Measurements from ENCODE around the gene PIP4K2C. TPM values are rescaled to one million over a fixed set of nuclear protein-coding genes. Genes with fewer than 3 reads are reported as not detected.
"Not testable (repeated sequence)": the region's sequence is repeated elsewhere in the genome, so short reads cannot be mapped to it uniquely, and the experiment has no call there.

Gene PIP4K2C
- total RNA-seq, 1 donor from 2014 or later: 11.9 TPM

GRCh38 chr12:57626921-57627445 lies 36.0 kb downstream of the PIP4K2C start:
- ATAC-seq (no peak), DNase-seq (no peak)
- intact Hi-C loops (cut with micrococcal nuclease): no loop called here

DNA sequence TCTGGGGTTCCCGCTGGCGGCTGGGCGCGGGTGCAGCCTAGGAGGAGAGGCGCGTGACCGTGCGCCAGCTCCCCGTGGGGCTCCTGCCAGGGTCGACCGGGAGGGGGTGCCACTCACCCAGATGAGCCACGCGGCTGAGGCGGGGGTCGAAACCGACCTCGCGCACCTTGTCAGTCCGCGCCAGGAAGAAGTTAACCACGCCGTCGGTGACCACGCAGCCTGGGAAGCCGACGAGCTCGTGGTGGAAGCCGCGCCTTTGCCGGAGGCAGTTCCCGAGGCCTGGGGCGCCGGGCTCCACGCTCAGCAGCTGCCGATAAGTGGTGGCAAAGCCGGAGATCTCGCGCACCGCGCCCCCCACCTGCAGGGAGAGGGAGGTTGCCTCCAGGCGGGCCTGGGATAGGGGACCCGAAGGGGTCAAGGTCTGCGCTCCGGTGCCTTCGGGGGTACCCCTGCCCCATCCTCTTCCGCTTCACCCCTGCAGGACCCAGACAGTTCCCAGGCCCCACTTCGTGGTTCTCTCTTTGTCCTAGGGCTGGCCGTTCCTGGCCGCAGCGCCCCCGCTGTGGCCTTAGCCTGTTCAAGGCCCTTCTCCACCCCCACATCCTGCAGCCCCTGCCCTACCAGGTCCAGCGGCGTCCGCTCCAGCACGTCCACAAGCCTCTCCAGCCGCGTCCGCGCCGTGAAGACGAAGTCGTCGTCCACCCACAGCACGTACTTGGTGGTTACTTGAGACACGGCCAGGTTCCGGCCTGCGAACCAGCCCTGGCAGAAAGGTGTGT lies 36.7 kb downstream of the PIP4K2C start:
- DNase-seq: no peak

GRCh38 chr12:57628280-57629191 lies 37.5 kb downstream of the PIP4K2C start:
- intact Hi-C loops (cut with micrococcal nuclease): no loop called here
- no peak for ATAC-seq
- no peak for DNase-seq

More for the DNA sequence above, 36.7 kb downstream of the PIP4K2C start:
- ATAC-seq: no peak
- intact Hi-C loops (cut with micrococcal nuclease): no loop called here

DNA sequence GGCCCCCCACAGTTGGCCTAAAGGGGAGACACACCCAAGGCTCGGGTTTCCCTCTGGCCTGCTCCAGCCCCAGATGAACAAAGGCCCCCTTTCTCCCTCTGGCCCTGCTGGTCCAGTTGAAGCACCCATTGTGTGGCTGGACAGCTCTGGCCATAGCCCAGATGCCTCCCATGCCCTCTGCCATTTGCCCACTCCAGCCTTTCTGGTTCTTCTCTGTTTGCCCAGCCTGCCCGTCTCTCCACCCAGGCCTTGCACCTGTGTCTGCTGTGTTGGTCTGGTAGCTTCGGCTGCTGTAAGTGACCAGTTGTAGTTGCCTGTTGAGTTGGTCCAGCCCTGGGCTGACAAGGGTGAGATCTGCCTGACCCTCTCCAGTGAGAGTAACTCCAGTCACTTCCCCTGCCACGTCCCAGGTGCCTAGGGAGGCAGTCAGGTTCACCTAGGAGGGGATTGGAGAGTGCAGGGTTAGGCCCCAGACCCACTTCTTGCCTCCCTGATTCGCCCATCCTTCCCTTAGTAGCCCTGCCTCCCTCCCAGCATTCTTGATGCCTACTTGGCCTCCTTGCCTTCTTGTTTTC lies 39.0 kb downstream of the PIP4K2C start:
- intact Hi-C loops (cut with micrococcal nuclease): no loop called here
- ATAC-seq (no peak), DNase-seq (no peak)

GRCh38 chr12:57630891-57631433 lies 40.0 kb downstream of the PIP4K2C start:
- no peak for DNase-seq
- ATAC-seq: no peak
- intact Hi-C loops (cut with micrococcal nuclease): no loop called here

- ATAC-seq: no peak
- DNase-seq: no peak
- intact Hi-C loops (cut with micrococcal nuclease): no loop called here
Observed at GRCh38 chr12:57631566-57632072, 40.6 kb downstream of the PIP4K2C start.

DNA sequence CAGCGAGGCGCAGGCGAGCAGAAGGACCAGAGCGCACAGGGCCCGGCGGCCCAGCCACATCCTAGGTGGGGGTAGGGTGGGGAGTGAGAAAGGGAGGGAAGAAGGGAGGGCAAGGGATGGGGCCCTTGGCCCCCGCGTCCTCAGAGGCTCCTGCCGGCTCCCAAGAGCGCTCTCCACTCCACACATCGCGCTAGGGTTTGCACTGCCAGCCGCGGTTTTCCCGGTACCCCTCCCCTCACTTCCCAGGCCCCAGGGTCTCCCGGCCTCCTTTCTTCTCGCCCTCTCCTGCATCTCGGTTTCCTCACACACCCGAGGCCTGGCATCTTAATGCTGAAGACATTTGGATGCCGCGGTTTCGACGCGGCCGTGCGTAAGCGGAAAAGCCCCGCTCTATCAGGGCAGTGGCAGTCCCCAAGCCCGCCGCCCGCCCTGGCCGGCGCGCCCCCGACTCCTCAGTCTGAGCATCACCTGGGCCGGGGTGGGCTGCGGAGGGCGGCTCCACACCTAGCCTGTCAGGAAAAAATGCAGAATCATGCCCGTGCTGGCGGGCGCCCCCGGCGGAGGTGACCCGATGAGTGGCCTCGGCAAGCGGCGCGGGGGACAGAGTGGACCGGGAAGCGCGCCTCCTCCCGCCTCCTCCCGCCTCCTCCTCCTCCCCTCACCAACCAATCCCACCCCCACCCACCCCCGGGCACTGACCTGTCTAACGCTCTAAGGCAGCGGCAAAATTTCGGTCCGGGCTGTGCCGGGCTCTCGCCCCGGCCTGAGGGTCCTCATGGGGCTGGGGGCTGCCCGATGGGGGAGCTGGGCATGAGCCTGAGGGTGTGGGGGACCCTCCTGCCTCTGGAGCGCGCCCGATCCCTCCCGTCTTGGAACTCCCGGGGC lies 41.3 kb downstream of the PIP4K2C start:
- intact Hi-C loops (cut with micrococcal nuclease): no loop called here
- DNase-seq: no peak
- peak; percentile 56 for ATAC-seq

DNA sequence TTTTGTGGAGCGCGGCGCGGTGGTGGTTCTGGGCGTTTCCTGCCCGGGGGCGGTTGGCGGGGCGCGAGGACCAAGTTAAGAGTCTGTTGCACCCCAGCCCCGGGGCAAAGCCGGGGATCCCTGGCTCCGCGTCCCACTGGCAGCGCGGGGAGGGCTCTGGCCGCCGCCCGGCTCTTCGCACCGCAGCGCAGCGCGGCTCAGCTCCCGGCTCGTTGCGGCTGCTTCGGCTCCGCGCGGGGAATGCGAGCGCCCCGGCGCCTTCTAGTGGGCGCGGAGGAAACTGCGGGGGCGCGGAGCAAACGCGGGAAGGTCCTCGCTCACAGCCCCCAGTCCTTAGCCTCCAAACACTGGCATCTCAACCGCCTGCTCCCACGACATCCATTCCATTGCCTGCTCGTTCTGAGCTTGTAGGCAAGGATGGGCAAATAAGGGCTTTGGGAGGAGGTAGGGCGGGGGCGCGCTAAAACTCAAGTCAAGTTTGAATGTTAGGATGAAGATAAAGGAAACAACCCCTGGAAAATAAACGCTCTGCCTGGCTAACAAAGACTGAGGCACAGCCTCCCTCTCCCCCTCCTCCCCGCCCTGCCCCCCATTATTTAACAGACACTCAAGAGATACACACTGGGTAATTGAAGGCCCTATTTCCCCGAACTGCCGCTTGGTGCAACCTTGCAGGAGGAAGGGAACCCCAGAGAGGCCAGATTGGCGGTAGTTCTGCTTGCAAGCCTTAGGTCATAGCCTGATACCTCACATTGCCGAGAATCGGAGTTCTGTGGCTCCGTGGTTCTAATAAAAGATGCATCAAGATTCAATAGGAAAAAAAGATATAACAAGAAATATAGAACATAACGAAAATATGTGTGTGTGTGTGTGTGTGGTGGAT lies 42.2 kb downstream of the PIP4K2C start, which contains the start of gene B4GALNT1:
Gene B4GALNT1, minus strand, starts transcription at position 244 of the 883 bp plus-strand sequence. CDS start 1,069 bp downstream, outside the sequence.
- peak; percentile 79 for DNase-seq
- ATAC-seq: peak; percentile 94
- intact Hi-C loops (cut with micrococcal nuclease): no loop called here

DNA sequence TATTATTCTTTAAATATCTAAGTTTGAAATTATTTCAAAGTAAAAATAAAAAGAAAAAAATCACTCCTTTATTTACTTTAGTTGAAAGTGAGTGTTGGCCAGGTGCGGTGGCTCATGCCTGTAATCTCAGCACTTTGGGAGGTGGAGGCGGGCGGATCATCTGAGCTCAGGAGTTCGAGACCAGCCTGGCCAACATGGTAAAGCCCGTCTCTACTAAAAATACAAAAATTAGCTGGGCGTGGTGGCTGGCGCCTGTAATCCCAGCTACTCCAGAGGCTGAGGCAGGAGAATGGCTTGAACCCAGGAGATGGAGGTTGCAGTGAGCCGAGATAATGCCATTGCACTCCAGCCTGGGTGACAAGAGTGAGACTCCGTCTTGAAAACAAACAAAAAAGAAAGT lies 45.7 kb downstream of the PIP4K2C start:
- DNase-seq: not testable (repeated sequence)

DNA sequence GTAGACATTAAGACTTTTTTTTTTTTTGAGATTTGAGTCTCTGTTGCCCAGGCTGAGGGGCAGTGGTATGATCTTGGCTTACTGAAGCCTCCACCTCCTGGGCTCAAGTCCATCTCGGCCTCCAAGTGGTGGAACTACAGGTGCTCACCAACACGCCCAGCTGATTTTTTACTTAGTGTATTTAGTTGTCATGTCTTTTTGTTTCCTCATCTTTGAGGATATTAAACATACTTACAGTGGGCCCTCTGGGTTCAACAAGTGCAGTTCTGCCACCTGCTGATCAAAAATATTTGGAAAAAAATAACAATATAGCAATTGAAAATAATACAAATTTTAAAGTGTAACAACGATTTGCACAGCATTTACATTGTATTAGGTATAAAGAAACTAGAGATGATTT lies 46.4 kb downstream of the PIP4K2C start:
- ATAC-seq (no peak), DNase-seq (no peak)
- intact Hi-C loops (cut with micrococcal nuclease): no loop called here

More for the DNA sequence above, 45.7 kb downstream of the PIP4K2C start:
- ATAC-seq; intact Hi-C loops (cut with micrococcal nuclease): not testable (repeated sequence)

DNA sequence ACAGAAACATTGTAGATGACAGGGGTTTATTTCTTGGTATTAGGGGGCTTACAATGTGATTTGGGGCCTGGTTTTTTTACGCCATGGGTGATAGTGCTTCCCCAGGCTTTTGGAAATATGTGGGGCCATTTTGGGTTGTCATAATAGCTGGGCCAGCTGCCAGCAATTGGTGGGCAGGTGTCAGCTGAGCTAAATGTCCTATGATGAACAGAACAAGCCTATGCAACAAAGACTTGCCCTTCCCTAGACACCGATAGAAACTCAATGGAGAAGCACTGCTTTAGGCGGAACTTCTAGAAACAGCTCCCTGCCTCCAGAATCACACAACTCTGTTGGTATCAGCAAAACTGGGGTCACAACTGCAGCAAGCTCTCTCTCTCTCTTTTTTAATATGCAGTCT lies 47.1 kb downstream of the PIP4K2C start:
- ATAC-seq: no peak
- intact Hi-C loops (cut with micrococcal nuclease): no loop called here
- no peak for DNase-seq

GRCh38 chr12:57640175-57641042 lies 49.4 kb downstream of the PIP4K2C start:
- DNase-seq (no peak), ATAC-seq (no peak)
- intact Hi-C loops (cut with micrococcal nuclease): no loop called here

DNA sequence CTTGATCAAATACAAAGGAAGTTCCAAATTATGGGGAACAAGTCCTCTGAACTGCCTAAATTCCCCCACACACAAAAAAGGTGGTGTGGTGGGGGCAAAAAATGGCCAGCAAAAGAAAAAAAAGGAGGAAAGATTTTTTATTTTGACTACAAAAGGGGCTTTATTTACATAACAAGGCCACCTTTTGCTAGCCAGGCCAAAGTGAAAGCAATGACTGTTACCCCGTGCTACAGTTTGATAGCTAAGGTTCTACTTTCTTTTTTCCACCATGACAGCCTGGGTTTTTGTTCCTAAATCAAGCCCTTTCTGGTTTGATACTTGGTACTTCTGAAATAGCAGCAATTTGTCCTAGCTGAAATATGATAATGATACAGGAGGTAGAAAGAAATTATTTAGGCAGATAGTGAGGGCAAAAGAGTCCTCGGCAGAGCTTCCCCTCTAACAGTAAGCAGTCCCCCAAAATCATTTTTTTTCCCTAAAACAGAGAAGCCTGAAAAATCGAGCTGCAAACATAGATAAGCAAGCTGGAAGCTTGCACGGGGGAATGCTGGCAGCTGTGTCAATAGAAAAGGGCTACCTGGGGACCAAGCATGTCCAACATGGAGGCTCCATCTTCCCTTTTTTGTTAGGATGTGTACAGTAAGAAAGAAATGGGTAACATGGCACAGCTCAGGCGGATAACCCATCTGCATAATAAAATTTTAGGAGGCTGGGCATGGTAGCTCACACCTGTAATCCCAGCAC lies 50.9 kb downstream of the PIP4K2C start:
- intact Hi-C loops (cut with micrococcal nuclease): no loop called here
- ATAC-seq (no peak), DNase-seq (no peak)

DNA sequence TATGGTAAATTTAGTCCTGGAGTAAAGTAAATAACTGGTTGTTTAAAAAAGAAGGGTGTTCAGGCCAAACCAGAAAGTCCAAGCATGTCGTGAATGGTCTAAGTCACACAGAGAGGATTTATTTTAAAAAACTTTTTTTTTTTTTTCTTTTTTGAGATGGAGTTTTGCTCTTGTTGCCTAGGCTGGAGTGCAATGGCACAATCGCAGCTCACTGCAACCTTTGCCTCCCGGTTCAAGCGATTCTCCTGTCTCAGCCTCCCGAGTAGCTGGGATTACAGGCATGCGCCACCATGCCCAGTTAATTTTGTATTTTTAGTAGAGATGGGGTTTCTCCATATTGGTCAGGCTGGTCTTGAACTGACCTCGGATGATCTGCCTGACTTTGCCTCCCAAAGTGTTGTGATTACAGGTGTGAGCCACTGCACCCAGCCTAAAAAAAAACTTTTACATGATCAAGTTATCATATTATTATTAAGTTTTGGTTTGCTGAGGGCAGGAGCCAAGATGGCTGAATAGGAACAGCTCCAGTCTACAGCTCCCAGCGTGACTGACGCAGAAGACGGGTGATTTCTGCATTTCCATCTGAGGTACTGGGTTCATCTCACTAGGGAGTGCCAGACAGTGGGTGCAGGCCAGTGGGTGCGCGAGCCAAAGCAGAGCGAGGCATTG lies 55.1 kb downstream of the PIP4K2C start:
- intact Hi-C loops (cut with micrococcal nuclease); DNase-seq; ATAC-seq: not testable (repeated sequence)

- ATAC-seq; DNase-seq; intact Hi-C loops (cut with micrococcal nuclease): not testable (repeated sequence)
Observed at GRCh38 chr12:57646659-57647049, 55.7 kb downstream of the PIP4K2C start.

Data from left ventricle myocardium superior (tissue), 1 donor.